Common myeloid progenitor, CD34-positive (primary cell): ENCODE data around the gene SPNS2.

Experiments used
- CTCF ChIA-PET: fragments of 350-600 bp; sonication (Branson Sonifier 250); formaldehyde crosslinking; loops from one replicate; lab custom pipeline; 2021; ENCODE audit warnings: antibody characterized with exemption; lab: Charles Lee
- POLR2A ChIA-PET: fragments of 350-600 bp; sonication (Branson Sonifier 250); formaldehyde crosslinking; loops from one replicate; lab custom pipeline; 2021; ENCODE audit warnings: antibody characterized with exemption; lab: Charles Lee
- DNase-seq, 3 donors: peaks; one replicate each; pipeline versions ENCODE4 v3.0.0 to v3.0.0-alpha.2; 2013
- H3K27ac ChIP-seq, 2 experiments: 1 replicate in 1 of 2; 2 replicates in 1 of 2; pipeline ENCODE4 v1.7.0; 2013; ENCODE audit warnings: inconsistent platforms in 2 of 2, low read length in 2 of 2, mild to moderate bottlenecking in 2 of 2, low read depth in 1 of 2, moderate library complexity in 1 of 2; ENCODE audit not compliant: severe bottlenecking in 2 of 2, insufficient read depth in 1 of 2, poor library complexity in 1 of 2
- H3K27me3 ChIP-seq, 5 experiments: replicated peaks in 2 of 5; 1 replicate in 3 of 5; 2 replicates in 2 of 5; pipeline versions ENCODE4 v1.6.1 to v1.7.0; 2013; ENCODE audit warnings: low read length in 4 of 5, mild to moderate bottlenecking in 2 of 5, moderate library complexity in 2 of 5, inconsistent platforms in 1 of 5; ENCODE audit not compliant: insufficient read depth in 5 of 5, control insufficient read depth in 4 of 5
- H3K36me3 ChIP-seq, 4 experiments: 1 replicate in 2 of 4; 2 replicates in 2 of 4; pipeline versions ENCODE4 v1.6.1 to v1.7.0; 2013; ENCODE audit warnings: low read length in 3 of 4, control low read depth in 1 of 4, mild to moderate bottlenecking in 1 of 4; ENCODE audit not compliant: control insufficient read depth in 4 of 4, insufficient read depth in 4 of 4
- H3K4me1 ChIP-seq, 4 experiments: 1 replicate in 3 of 4; 2 replicates in 1 of 4; pipeline versions ENCODE4 v1.6.1 to v1.7.1; 2013; ENCODE audit warnings: low read length in 3 of 4, mild to moderate bottlenecking in 3 of 4, control low read depth in 1 of 4, inconsistent platforms in 1 of 4, moderate library complexity in 1 of 4; ENCODE audit not compliant: control insufficient read depth in 4 of 4, insufficient read depth in 4 of 4; ENCODE audit errors: control extremely low read depth in 1 of 4
- H3K4me3 ChIP-seq, 7 experiments: 1 replicate in 4 of 7; 2 replicates in 3 of 7; pipeline versions ENCODE4 v1.5.1 to v1.7.0; 2013; ENCODE audit warnings: mild to moderate bottlenecking in 7 of 7, low read length in 6 of 7, moderate library complexity in 6 of 7, inconsistent platforms in 2 of 7, low read depth in 2 of 7, control low read depth in 1 of 7; ENCODE audit not compliant: insufficient read depth in 4 of 7, control insufficient read depth in 1 of 7; ENCODE audit errors: extremely low read depth in 1 of 7
- H3K9me3 ChIP-seq, 5 experiments: 1 replicate in 4 of 5; 2 replicates in 1 of 5; pipeline versions ENCODE4 v1.6.1 to v1.7.1; 2013; ENCODE audit warnings: low read length in 4 of 5, mild to moderate bottlenecking in 2 of 5, inconsistent platforms in 1 of 5, low read depth in 1 of 5, moderate library complexity in 1 of 5; ENCODE audit not compliant: control insufficient read depth in 4 of 5, insufficient read depth in 2 of 5; ENCODE audit errors: control extremely low read depth in 1 of 5
- WGBS: methylation state at CpG from one replicate; pipeline ENCODE4 v1.1.5; 2013; ENCODE audit not compliant: insufficient coverage; 5-methylcytosine and 5-hydroxymethylcytosine counted together

Gene SPNS2

GRCh38 chr17:4509401-4509800 is 10.7 kb downstream of the SPNS2 start:
- peak in 2 of 3 donors; percentile 60 to 67 for DNase-seq
- CTCF ChIA-PET = interaction anchor here (1.1 to 3.9 kb wide), 10 partner anchors 10 to 294 kb away, joined by 3 to 22 read pairs (median 4); partner anchors contain the start of gene SPNS2
- POLR2A ChIA-PET = interaction anchor here (0.6 to 1.5 kb wide), 2 partner anchors 10 to 20 kb away, joined by 3 to 9 read pairs; partner anchors contain the start of gene SPNS2
- Histone ChIP-seq H3K27me3 (no peaks in the 10 kb centered on the region), H3K4me1 (peaks cover 7 to 80% (median 76%) of the 10 kb centered on the region in 4 experiments), H3K27ac (no peak overlapping the region), H3K9me3 (no peaks in the 10 kb centered on the region), H3K4me3 (peak overlapping the region in 5 of 7 experiments; percentile 2 to 43 (median 41)), H3K36me3 (peaks cover 0 to 45% (median 7%) of the 10 kb centered on the region in 4 experiments)
- WGBS = 28% methylated on average over 4 of the region's 8 CpGs

GRCh38 chr17:4509923-4510617 is 11.4 kb downstream of the SPNS2 start:
- POLR2A ChIA-PET = no interaction called here

GRCh38 chr17:4510618-4510941 is 11.9 kb downstream of the SPNS2 start:
- 91% methylated on average over 7 of the region's 11 CpGs for WGBS
- Histone ChIP-seq H3K27me3 (no peaks in the 10 kb centered on the region), H3K27ac (no peak overlapping the region), H3K4me3 (peak overlapping the region in 3 of 7 experiments; percentile 11 to 43 (median 42)), H3K36me3 (peaks cover under 1 to 47% (median 10%) of the 10 kb centered on the region in 4 experiments), H3K4me1 (peaks cover 2 to 68% (median 65%) of the 10 kb centered on the region in 4 experiments), H3K9me3 (no peaks in the 10 kb centered on the region)
- POLR2A ChIA-PET = no interaction called here
- no peak for DNase-seq
- CTCF ChIA-PET = interaction anchor here (0.8 to 3.9 kb wide), 6 partner anchors 11 to 295 kb away, joined by 3 to 22 read pairs (median 4); partner anchors contain the start of gene SPNS2

More at GRCh38 chr17:4509923-4510617, 11.4 kb downstream of the SPNS2 start:
- CTCF ChIA-PET = interaction anchor here (0.8 to 3.9 kb wide), 9 partner anchors 10 to 295 kb away, joined by 3 to 22 read pairs (median 4); partner anchors contain the start of gene SPNS2
- Histone ChIP-seq H3K27me3 (no peaks in the 10 kb centered on the region), H3K27ac (no peak overlapping the region), H3K36me3 (peaks cover 0 to 46% (median 7%) of the 10 kb centered on the region in 4 experiments), H3K9me3 (no peaks in the 10 kb centered on the region), H3K4me1 (peaks cover 2 to 73% (median 70%) of the 10 kb centered on the region in 4 experiments), H3K4me3 (peak overlapping the region in 5 of 7 experiments; percentile 2 to 43 (median 41))
- DNase-seq = peak in 1 of 3 donors; percentile 33
- 33% methylated on average over 21 of the region's 21 CpGs for WGBS

- H3K27ac ChIP-seq = no peak overlapping the region
- CTCF ChIA-PET = interaction anchor here (1.0 to 3.9 kb wide), 3 partner anchors 20 to 91 kb away, joined by 3 to 22 read pairs (median 4); no protein-coding TSS in a partner anchor
- no peaks in the 10 kb centered on the region for H3K9me3 ChIP-seq
- peak in 2 of 3 donors; percentile 57 to 67 for DNase-seq
- 76% methylated on average over 9 of the region's 10 CpGs for WGBS
- H3K4me1 ChIP-seq = peaks cover 2 to 60% (median 57%) of the 10 kb centered on the region in 4 experiments
- POLR2A ChIA-PET = no interaction called here
- H3K27me3 ChIP-seq = no peaks in the 10 kb centered on the region
- H3K4me3 ChIP-seq = peak overlapping the region in 1 of 7 experiments; percentile 31
- H3K36me3 ChIP-seq = peaks cover 3 to 53% (median 12%) of the 10 kb centered on the region in 4 experiments
Observed at GRCh38 chr17:4511199-4511932, 12.7 kb downstream of the SPNS2 start.

GRCh38 chr17:4512156-4513112 is 13.8 kb downstream of the SPNS2 start:
- H3K36me3 ChIP-seq = peaks cover 5 to 61% (median 15%) of the 10 kb centered on the region in 4 experiments
- POLR2A ChIA-PET = no interaction called here
- CTCF ChIA-PET = interaction anchor here (1.0 kb wide), 1 partner anchor 92 kb away, joined by 3 read pairs; no protein-coding TSS in a partner anchor
- no peaks in the 10 kb centered on the region for H3K9me3 ChIP-seq
- H3K27me3 ChIP-seq = no peaks in the 10 kb centered on the region
- H3K27ac ChIP-seq = no peak overlapping the region
- DNase-seq = no peak
- no peak overlapping the region for H3K4me3 ChIP-seq
- WGBS = over 99% methylated on average over 28 of the region's 31 CpGs
- H3K4me1 ChIP-seq = peaks cover 2 to 50% (median 46%) of the 10 kb centered on the region in 4 experiments
